GM23248 (cell line): ENCODE results near the gene C16orf46.

Experiments used
- EZH2 ChIP-seq: fragments of 200-600 bp; sonication (generic); IDR thresholded peaks from 2 replicates; pipeline ENCODE4 v1.6.1; 2018; ENCODE audit warnings: antibody characterized with exemption, mild to moderate bottlenecking; ENCODE audit not compliant: insufficient read depth, poor library complexity, severe bottlenecking
- EZH2phosphoT487 ChIP-seq: fragments of 200-600 bp; sonication (generic); IDR thresholded peaks from 2 replicates; pipeline ENCODE4 v1.6.1; 2018; ENCODE audit warnings: antibody characterized with exemption, moderate library complexity, mild to moderate bottlenecking, low read depth; ENCODE audit not compliant: insufficient read depth

GRCh38 chr16:81069063-81069462, 8.0 kb downstream of the C16orf46 start:
- no peak for TF ChIP-seq EZH2
- no peak for TF ChIP-seq EZH2phosphoT487
